Measurements from ENCODE around the gene SLC12A3.
"Not testable (repeated sequence)": the region's sequence is repeated elsewhere in the genome, so short reads cannot be mapped to it uniquely, and the experiment has no call there.

The SLC12A3 gene

GRCh38 chr16:56880685-56881084 is 15.7 kb downstream of the SLC12A3 start:
- DNase-seq (ENCODE audit: extremely low spot score): no peak
- CTCF ChIA-PET: no interaction called here
- TF ChIP-seq FOXK2 (IDR thresholded peaks at IDR 0.05) (no peak), CTBP1 (IDR thresholded peaks at IDR 0.05; ENCODE audit: borderline replicate concordance) (no peak), L3MBTL2 (conservative IDR thresholded peaks at IDR 0.05) (no peak), FOXM1 (IDR thresholded peaks at IDR 0.05; ENCODE audit: borderline replicate concordance) (no peak), FOXA1 (IDR thresholded peaks at IDR 0.05) (no peak), BHLHE40 (IDR thresholded peaks at IDR 0.05; ENCODE audit: borderline replicate concordance) (no peak), HDGF (IDR thresholded peaks at IDR 0.05; ENCODE audit: borderline replicate concordance) (no peak), SUZ12 (IDR thresholded peaks at IDR 0.05) (no peak), TARDBP (IDR thresholded peaks at IDR 0.05) (no peak), PKNOX1 (IDR thresholded peaks at IDR 0.05) (no peak)

GRCh38 chr16:56882077-56882800 is 17.2 kb downstream of the SLC12A3 start:
- ChIA-PET POLR2A (interaction anchor here (0.6 kb wide), 1 partner anchor 112 kb away, joined by 3 read pairs; no protein-coding TSS in a partner anchor), CTCF (no interaction called here)

More at GRCh38 chr16:56880685-56881084, 15.7 kb downstream of the SLC12A3 start:
- POLR2A ChIA-PET: no interaction called here

GRCh38 chr16:56883586-56883985 is 18.6 kb downstream of the SLC12A3 start:
- POLR2A ChIA-PET: no interaction called here
- TF ChIP-seq TARDBP (IDR thresholded peaks at IDR 0.05) (no peak), LEF1 (IDR thresholded peaks at IDR 0.05; ENCODE audit: borderline replicate concordance) (no peak), FOXM1 (IDR thresholded peaks at IDR 0.05; ENCODE audit: borderline replicate concordance) (no peak), BHLHE40 (IDR thresholded peaks at IDR 0.05; ENCODE audit: borderline replicate concordance) (no peak), PKNOX1 (IDR thresholded peaks at IDR 0.05) (no peak), HDGF (IDR thresholded peaks at IDR 0.05; ENCODE audit: borderline replicate concordance) (no peak), CTBP1 (IDR thresholded peaks at IDR 0.05; ENCODE audit: borderline replicate concordance) (no peak), SUZ12 (IDR thresholded peaks at IDR 0.05) (no peak), SP1 (IDR thresholded peaks at IDR 0.05) (no peak), NFRKB (IDR thresholded peaks at IDR 0.05) (no peak), ZNF384 (IDR thresholded peaks at IDR 0.05) (no peak), L3MBTL2 (conservative IDR thresholded peaks at IDR 0.05) (no peak), ARNT (IDR thresholded peaks at IDR 0.05) (no peak), FOXA1 (IDR thresholded peaks at IDR 0.05) (no peak), ELF4 (IDR thresholded peaks at IDR 0.05) (no peak), FOXK2 (IDR thresholded peaks at IDR 0.05) (no peak)
- DNase-seq (ENCODE audit: extremely low spot score): no peak
- CTCF ChIA-PET: no interaction called here

More at GRCh38 chr16:56882077-56882800, 17.2 kb downstream of the SLC12A3 start:
- TF ChIP-seq SP1 (IDR thresholded peaks at IDR 0.05): no peak
- no peak for TF ChIP-seq LEF1 (IDR thresholded peaks at IDR 0.05; ENCODE audit: borderline replicate concordance)
- TF ChIP-seq L3MBTL2 (conservative IDR thresholded peaks at IDR 0.05): no peak
- TF ChIP-seq FOXK2 (IDR thresholded peaks at IDR 0.05): no peak
- TF ChIP-seq ELF4 (IDR thresholded peaks at IDR 0.05): no peak
- no peak for TF ChIP-seq FOXA1 (IDR thresholded peaks at IDR 0.05)
- DNase-seq (ENCODE audit: extremely low spot score): no peak

GRCh38 chr16:56884026-56884582 is 19.1 kb downstream of the SLC12A3 start:
- DNase-seq (ENCODE audit: extremely low spot score): no peak
- CTCF ChIA-PET: no interaction called here

GRCh38 chr16:56884929-56885328 is 19.9 kb downstream of the SLC12A3 start:
- DNase-seq (ENCODE audit: extremely low spot score); POLR2A ChIA-PET; CTCF ChIA-PET: not testable (repeated sequence)

More at GRCh38 chr16:56884026-56884582, 19.1 kb downstream of the SLC12A3 start:
- POLR2A ChIA-PET: no interaction called here
- TF ChIP-seq SUZ12 (IDR thresholded peaks at IDR 0.05) (no peak), BHLHE40 (IDR thresholded peaks at IDR 0.05; ENCODE audit: borderline replicate concordance) (no peak), HDGF (IDR thresholded peaks at IDR 0.05; ENCODE audit: borderline replicate concordance) (no peak), ELF4 (IDR thresholded peaks at IDR 0.05) (no peak), FOXA1 (IDR thresholded peaks at IDR 0.05) (no peak), L3MBTL2 (conservative IDR thresholded peaks at IDR 0.05) (no peak), SP1 (IDR thresholded peaks at IDR 0.05) (no peak), NFRKB (IDR thresholded peaks at IDR 0.05) (no peak), LEF1 (IDR thresholded peaks at IDR 0.05; ENCODE audit: borderline replicate concordance) (no peak), PKNOX1 (IDR thresholded peaks at IDR 0.05) (no peak), FOXK2 (IDR thresholded peaks at IDR 0.05) (no peak), ZNF384 (IDR thresholded peaks at IDR 0.05) (no peak), CTBP1 (IDR thresholded peaks at IDR 0.05; ENCODE audit: borderline replicate concordance) (no peak)

- CTCF ChIA-PET: no interaction called here
- POLR2A ChIA-PET: no interaction called here
- TF ChIP-seq FOXA1 (IDR thresholded peaks at IDR 0.05) (no peak), LEF1 (IDR thresholded peaks at IDR 0.05; ENCODE audit: borderline replicate concordance) (no peak), L3MBTL2 (conservative IDR thresholded peaks at IDR 0.05) (no peak), FOXM1 (IDR thresholded peaks at IDR 0.05; ENCODE audit: borderline replicate concordance) (no peak), BHLHE40 (IDR thresholded peaks at IDR 0.05; ENCODE audit: borderline replicate concordance) (no peak), SP1 (IDR thresholded peaks at IDR 0.05) (no peak), SUZ12 (IDR thresholded peaks at IDR 0.05) (no peak)
- no peak for DNase-seq (ENCODE audit: extremely low spot score)
Observed at GRCh38 chr16:56885446-56886162, 20.6 kb downstream of the SLC12A3 start.
